HG02610 (cell line): ENCODE data around the gene TLDC2.
"Not testable (repeated sequence)": the region's sequence is repeated elsewhere in the genome, so short reads cannot be mapped to it uniquely, and the experiment has no call there.

ENCODE experiments used
- ATAC-seq: cut with Tn5 transposase; IDR thresholded peaks from one replicate; pipeline ENCODE4 v1.9.1; 2021; ENCODE audit warnings: mild to moderate bottlenecking, moderate library complexity; ENCODE audit not compliant: unreplicated experiment

Gene TLDC2

GRCh38 chr20:36905566-36905965 lies 29.6 kb downstream of the TLDC2 start:
- ATAC-seq: not testable (repeated sequence)

- ATAC-seq: not testable (repeated sequence)
Measured at GRCh38 chr20:36906086-36906485, 30.1 kb downstream of the TLDC2 start.

GRCh38 chr20:36908603-36909002 lies 32.7 kb downstream of the TLDC2 start:
- no peak for ATAC-seq

- no peak for ATAC-seq
Measured at GRCh38 chr20:36916199-36916598, 40.3 kb downstream of the TLDC2 start.

- no peak for ATAC-seq
Measured at GRCh38 chr20:36917240-36917639, 41.3 kb downstream of the TLDC2 start.

- no peak for ATAC-seq
Measured at GRCh38 chr20:36917943-36918342, 42.0 kb downstream of the TLDC2 start.

- no peak for ATAC-seq
Measured at GRCh38 chr20:36919715-36920333, 43.9 kb downstream of the TLDC2 start.

GRCh38 chr20:36920334-36920730 lies 44.4 kb downstream of the TLDC2 start:
- no peak for ATAC-seq

GRCh38 chr20:36924167-36925045 lies 48.5 kb downstream of the TLDC2 start:
- no peak for ATAC-seq

- ATAC-seq: no peak
Measured at GRCh38 chr20:36925234-36925633, 49.3 kb downstream of the TLDC2 start.

GRCh38 chr20:36926653-36927200 lies 50.8 kb downstream of the TLDC2 start:
- ATAC-seq: no peak

GRCh38 chr20:36927704-36928103 lies 51.8 kb downstream of the TLDC2 start:
- no peak for ATAC-seq

GRCh38 chr20:36929290-36929689 lies 53.4 kb downstream of the TLDC2 start:
- no peak for ATAC-seq

GRCh38 chr20:36929691-36930090 lies 53.8 kb downstream of the TLDC2 start:
- no peak for ATAC-seq

- ATAC-seq: not testable (repeated sequence)
Measured at GRCh38 chr20:36932067-36932466, 56.1 kb downstream of the TLDC2 start.

GRCh38 chr20:36932476-36933426 lies 56.8 kb downstream of the TLDC2 start:
- no peak for ATAC-seq

GRCh38 chr20:36933571-36933970 lies 57.6 kb downstream of the TLDC2 start:
- not testable (repeated sequence) for ATAC-seq

GRCh38 chr20:36936341-36936740 lies 60.4 kb downstream of the TLDC2 start:
- ATAC-seq: no peak

GRCh38 chr20:36936761-36937401 lies 60.9 kb downstream of the TLDC2 start:
- ATAC-seq: not testable (repeated sequence)

- ATAC-seq: no peak
Measured at GRCh38 chr20:36937402-36937770, 61.4 kb downstream of the TLDC2 start.
